Smooth muscle cell of bladder (primary cell): ENCODE measurements around the gene CDC27. TPM values are rescaled to one million over a fixed set of nuclear protein-coding genes. Genes with fewer than 3 reads are reported as not detected.

Experiments used
- total RNA-seq: library from RNA; depleted of rRNA; stranded (reverse); fragments of >200 nt; gene quantifications from 2 replicates; pipeline ENCODE4 v1.2.3, GENCODE V29; 2014

The CDC27 gene, protein sequence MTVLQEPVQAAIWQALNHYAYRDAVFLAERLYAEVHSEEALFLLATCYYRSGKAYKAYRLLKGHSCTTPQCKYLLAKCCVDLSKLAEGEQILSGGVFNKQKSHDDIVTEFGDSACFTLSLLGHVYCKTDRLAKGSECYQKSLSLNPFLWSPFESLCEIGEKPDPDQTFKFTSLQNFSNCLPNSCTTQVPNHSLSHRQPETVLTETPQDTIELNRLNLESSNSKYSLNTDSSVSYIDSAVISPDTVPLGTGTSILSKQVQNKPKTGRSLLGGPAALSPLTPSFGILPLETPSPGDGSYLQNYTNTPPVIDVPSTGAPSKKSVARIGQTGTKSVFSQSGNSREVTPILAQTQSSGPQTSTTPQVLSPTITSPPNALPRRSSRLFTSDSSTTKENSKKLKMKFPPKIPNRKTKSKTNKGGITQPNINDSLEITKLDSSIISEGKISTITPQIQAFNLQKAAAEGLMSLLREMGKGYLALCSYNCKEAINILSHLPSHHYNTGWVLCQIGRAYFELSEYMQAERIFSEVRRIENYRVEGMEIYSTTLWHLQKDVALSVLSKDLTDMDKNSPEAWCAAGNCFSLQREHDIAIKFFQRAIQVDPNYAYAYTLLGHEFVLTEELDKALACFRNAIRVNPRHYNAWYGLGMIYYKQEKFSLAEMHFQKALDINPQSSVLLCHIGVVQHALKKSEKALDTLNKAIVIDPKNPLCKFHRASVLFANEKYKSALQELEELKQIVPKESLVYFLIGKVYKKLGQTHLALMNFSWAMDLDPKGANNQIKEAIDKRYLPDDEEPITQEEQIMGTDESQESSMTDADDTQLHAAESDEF
- 88.3 and 105 TPM in 2 replicates for total RNA-seq

DNA sequence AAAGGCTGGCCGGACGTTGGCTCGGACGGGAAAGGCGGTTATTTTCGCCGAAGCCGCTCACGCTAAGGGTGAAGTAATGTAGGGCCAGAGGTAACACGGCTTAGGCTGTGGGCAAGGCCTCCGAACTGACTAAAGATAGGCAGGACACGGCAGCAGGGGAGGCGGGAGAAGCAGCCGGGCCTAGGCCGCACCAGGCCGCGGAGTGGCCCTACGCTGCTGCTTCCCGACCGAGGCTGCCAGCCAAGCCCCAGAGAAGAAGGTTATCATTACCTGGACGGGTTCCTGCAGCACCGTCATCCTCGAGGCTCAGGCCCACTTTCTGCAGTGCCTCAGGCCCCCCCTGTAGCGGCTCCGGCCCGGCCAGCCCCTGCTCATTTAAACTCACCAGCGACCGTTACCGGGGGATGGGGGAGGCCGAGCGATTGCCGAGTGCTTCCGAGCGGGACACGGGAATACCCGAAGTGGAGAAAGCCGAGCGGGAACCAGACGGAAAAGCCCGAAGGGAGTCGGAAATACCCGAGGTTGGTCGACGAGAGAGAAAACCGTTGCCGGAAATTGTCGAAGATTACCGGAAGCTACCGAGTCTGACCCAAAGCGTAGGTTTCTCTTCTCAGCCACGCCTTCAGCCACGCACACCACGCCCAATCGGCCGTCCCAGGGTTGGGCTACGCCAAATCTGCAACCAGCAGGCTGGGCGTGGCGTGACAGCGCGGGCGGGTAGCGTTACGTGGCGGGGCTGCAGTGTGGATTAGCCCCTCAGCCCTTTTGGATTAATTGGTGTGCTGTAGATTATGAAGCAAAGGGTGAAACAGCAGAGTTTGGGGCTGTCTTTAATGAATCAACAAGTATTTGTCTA is at the start of gene CDC27:
TSS of gene CDC27 (minus strand) at position 420 of the 856 bp plus-strand sequence. CDS start at position 297, 123 bp downstream.

DNA sequence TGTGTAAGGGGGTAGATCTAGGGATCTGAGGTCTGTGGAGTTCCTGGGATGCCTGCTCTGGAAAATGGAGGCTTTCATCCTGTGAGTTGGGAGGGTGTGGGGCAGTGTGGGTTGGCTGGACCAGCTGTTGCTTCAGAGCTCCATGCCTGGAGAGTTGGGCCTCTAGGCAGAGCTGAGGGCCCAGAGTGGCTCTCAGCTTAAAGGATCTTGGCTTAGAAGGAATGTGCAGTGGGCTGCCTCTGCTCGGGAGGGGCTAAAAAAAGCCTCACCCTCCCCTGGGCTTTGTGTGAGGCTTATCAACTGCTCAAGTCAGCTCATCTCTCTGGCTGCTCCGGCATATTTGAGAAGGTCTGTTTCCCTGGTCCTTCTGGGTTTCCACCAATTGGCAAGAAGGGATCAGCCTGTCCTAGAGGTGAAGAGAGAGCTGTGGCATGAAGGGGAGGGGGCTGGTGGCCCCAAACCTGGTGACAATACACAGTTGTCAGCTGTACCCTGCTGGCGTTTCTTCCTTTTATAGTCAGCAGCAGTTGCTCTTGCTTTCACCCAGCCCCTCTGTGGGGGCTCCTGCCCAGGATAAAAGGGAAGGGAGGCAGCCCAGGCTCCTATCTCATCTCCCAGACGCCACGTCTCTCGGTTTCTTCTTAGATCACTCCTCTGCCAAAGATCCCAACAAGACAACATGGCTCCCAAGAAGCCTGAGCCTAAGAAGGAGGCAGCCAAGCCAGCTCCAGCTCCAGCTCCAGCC is 19.8 kb upstream of the CDC27 start, which contains the start of gene MYL4:
TSS of gene MYL4 (plus strand) at position 605 of the 745 bp plus-strand sequence. CDS start at position 680, 75 bp downstream.

Other genes with a start within 250 kb of the CDC27 start
- gene RPRML, start 210.0 kb downstream of the CDC27 start, total RNA-seq: not detected in 2 replicates
- gene MYL4, start 20.1 kb upstream of the CDC27 start, total RNA-seq: 0.18 TPM in 1 of 2 replicates, not detected in the other
- 15.6 and 22.0 TPM in 2 replicates for gene ITGB3, start 64.5 kb upstream of the CDC27 start, total RNA-seq
- 3.5 and 6.8 TPM in 2 replicates for gene EFCAB13, start 134.7 kb upstream of the CDC27 start, total RNA-seq